Activated naive CD4-positive, alpha-beta T cell treated with anti-CD3 and anti-CD28 coated beads, Interleukin-2, amount 50 U/mL, for 72 hours (primary cell): ENCODE data around the gene CRIM1. TPM values are rescaled to one million over a fixed set of nuclear protein-coding genes. Genes with fewer than 3 reads are reported as not detected.

Experiments used
- ATAC-seq, 2 donors: fragments of 150-1000 bp; cut with Tn5 transposase; 2 replicates each; pipeline ENCODE4 v1.10.0; 2021; ENCODE audit warnings: mild to moderate bottlenecking in 2 of 2, moderate library complexity in 2 of 2
- DNase-seq, 2 donors: peaks; one replicate each; pipeline ENCODE4 v3.0.0; 2021 to 2022; ENCODE audit warnings: low spot score in 2 of 2
- H3K27ac Mint-ChIP-seq, 2 donors: one replicate each; pipeline ENCODE4 v1.8.0; 2022; ENCODE audit warnings: mild to moderate bottlenecking in 2 of 2, mixed read lengths in 2 of 2
- H3K36me3 Mint-ChIP-seq, 2 donors: one replicate each; pipeline ENCODE4 v1.8.0; 2022; ENCODE audit warnings: mixed read lengths in 2 of 2
- H3K9me3 Mint-ChIP-seq, 2 donors: one replicate each; pipeline ENCODE4 v1.8.0; 2022; ENCODE audit warnings: mixed read lengths in 2 of 2
- total RNA-seq, 2 donors: library from RNA; stranded (reverse); gene quantifications; one replicate each; pipeline ENCODE4 v1.2.3, GENCODE V29; 2022

CRIM1 gene
- total RNA-seq, 2 donors from 2014 or later = 3.3 to 4.2 TPM

GRCh38 chr2:36339607-36340218 lies 15.9 kb upstream of the CRIM1 start:
- no peak overlapping the region for H3K27ac Mint-ChIP-seq
- DNase-seq (no peak), ATAC-seq (no peak)
- no peaks in the 10 kb centered on the region for H3K9me3 Mint-ChIP-seq
- no peaks in the 10 kb centered on the region for H3K36me3 Mint-ChIP-seq

DNA sequence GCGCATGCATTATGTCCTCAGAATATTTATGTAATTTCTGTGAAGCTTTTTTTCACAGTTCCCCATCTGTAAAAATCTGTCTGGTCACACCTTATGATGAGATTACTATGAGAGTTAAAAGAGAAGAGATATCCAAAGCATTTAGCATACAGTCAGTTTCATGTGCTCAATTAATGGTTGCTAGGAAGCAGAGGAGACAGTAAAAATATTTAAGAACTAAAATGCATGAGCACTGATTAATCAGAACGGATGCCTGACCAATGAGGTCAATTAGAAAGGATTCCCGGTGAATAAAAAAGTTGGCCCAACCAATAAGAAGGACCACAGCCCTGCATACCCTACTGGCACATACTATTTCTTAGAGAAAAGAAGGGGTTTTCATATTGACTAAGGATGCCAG lies 12.0 kb upstream of the CRIM1 start:
- no peaks in the 10 kb centered on the region for H3K9me3 Mint-ChIP-seq
- ATAC-seq = no peak

DNA sequence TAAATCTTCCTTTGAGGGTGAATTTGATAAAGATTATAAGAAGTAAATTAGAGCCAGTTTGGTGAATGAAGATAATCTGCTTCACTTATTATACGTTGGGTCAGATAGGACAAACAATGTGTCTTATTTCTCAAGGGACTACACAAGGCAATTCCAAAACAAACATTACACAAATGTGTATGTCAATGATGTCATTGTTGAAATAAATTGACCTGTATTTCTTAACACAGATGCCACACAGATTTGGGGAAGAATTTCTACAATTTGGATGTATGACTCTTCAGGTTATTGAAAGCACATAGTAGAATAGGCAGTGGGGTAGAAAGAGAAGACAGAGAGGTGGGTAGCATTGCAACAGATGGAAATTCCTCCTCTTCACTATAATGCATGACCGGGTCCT lies 6.9 kb upstream of the CRIM1 start:
- H3K9me3 Mint-ChIP-seq = no peaks in the 10 kb centered on the region
- no peak for DNase-seq
- H3K27ac Mint-ChIP-seq = no peak overlapping the region
- no peaks in the 10 kb centered on the region for H3K36me3 Mint-ChIP-seq
- no peak for ATAC-seq

More for the DNA sequence above, 12.0 kb upstream of the CRIM1 start:
- DNase-seq = no peak
- Mint-ChIP-seq H3K27ac (no peak overlapping the region), H3K36me3 (no peaks in the 10 kb centered on the region)

- ATAC-seq (no peak), DNase-seq (no peak)
- H3K36me3 Mint-ChIP-seq = no peaks in the 10 kb centered on the region
- no peaks in the 10 kb centered on the region for H3K9me3 Mint-ChIP-seq
- H3K27ac Mint-ChIP-seq = no peak overlapping the region
Observed at GRCh38 chr2:36351291-36351690, 4.3 kb upstream of the CRIM1 start.

GRCh38 chr2:36351736-36352349 lies 3.7 kb upstream of the CRIM1 start:
- H3K9me3 Mint-ChIP-seq = no peaks in the 10 kb centered on the region
- ATAC-seq = no peak
- DNase-seq = no peak
- no peaks in the 10 kb centered on the region for H3K36me3 Mint-ChIP-seq
- H3K27ac Mint-ChIP-seq = no peak overlapping the region

DNA sequence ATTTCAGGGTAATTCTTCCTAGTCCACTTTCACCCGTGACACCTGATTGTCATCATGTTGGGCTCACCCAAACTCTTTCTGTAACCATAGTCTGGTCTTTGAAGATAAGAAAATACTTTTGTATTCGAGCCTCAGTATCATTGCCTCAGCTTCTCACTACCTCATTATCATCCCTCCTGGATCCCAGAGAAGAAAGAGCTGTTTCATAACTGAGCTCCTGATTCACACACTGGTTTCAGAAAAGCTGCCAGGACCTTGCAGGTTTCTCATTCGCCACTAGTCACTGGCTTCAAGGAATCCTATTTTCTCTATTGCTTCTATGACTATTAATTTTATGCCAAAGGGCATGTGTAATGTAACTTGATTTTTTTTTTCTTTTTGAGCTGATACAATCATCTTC lies 2.9 kb upstream of the CRIM1 start:
- no peak for ATAC-seq
- DNase-seq = no peak
- no peak overlapping the region for H3K27ac Mint-ChIP-seq
- no peaks in the 10 kb centered on the region for H3K9me3 Mint-ChIP-seq
- H3K36me3 Mint-ChIP-seq = peaks cover 0 to 6% of the 10 kb centered on the region in 2 donors

GRCh38 chr2:36354811-36355150 lies 797 bp upstream of the CRIM1 start:
- no peak overlapping the region for H3K27ac Mint-ChIP-seq

DNA sequence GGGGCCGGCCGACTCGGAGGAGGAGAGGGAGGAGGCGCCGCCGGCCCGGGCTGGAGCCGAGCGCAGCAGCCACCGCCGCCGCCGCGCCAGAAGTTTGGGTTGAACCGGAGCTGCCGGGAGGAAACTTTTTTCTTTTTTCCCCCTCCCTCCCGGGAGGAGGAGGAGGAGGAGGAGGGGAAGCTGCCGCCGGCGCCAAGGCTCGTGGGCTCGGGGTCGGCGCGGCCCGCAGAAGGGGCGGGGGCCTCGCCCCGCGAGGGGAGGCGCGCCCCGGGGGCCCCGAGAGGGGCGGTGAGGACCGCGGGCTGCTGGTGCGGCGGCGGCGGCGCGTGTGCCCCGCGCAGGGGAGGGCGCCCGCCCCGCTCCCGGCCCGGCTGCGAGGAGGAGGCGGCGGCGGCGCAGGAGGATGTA lies 316 bp downstream of the CRIM1 start:
- no peak for ATAC-seq
- Mint-ChIP-seq H3K9me3 (no peaks in the 10 kb centered on the region), H3K27ac (no peak overlapping the region), H3K36me3 (peaks cover 0 to 6% of the 10 kb centered on the region in 2 donors)
- no peak for DNase-seq

More at GRCh38 chr2:36354811-36355150, 797 bp upstream of the CRIM1 start:
- ATAC-seq (no peak), DNase-seq (no peak)
- Mint-ChIP-seq H3K36me3 (peaks cover 0 to 6% of the 10 kb centered on the region in 2 donors), H3K9me3 (no peaks in the 10 kb centered on the region)

- peak; percentile 44 to 60 for DNase-seq
- Mint-ChIP-seq H3K36me3 (peaks cover 0 to 6% of the 10 kb centered on the region in 2 donors), H3K27ac (peak overlapping the region in 1 of 2 donors; percentile 50), H3K9me3 (no peaks in the 10 kb centered on the region)
- peak; percentile 50 to 54 for ATAC-seq
Observed at GRCh38 chr2:36356298-36356989, 866 bp downstream of the CRIM1 start.

- peak; percentile 28 to 66 for DNase-seq
- peaks cover 0 to 6% of the 10 kb centered on the region in 2 donors for H3K36me3 Mint-ChIP-seq
- peak; percentile 46 to 79 for ATAC-seq
- H3K27ac Mint-ChIP-seq = peak overlapping the region; percentile 33 to 50
- no peaks in the 10 kb centered on the region for H3K9me3 Mint-ChIP-seq
Observed at GRCh38 chr2:36356990-36357846, 1.6 kb downstream of the CRIM1 start.

- Mint-ChIP-seq H3K36me3 (peaks cover 0 to 6% of the 10 kb centered on the region in 2 donors), H3K9me3 (no peaks in the 10 kb centered on the region), H3K27ac (peak overlapping the region in 1 of 2 donors; percentile 50)
- DNase-seq = no peak
- ATAC-seq = no peak
Observed at GRCh38 chr2:36357847-36358659, 2.5 kb downstream of the CRIM1 start.

DNA sequence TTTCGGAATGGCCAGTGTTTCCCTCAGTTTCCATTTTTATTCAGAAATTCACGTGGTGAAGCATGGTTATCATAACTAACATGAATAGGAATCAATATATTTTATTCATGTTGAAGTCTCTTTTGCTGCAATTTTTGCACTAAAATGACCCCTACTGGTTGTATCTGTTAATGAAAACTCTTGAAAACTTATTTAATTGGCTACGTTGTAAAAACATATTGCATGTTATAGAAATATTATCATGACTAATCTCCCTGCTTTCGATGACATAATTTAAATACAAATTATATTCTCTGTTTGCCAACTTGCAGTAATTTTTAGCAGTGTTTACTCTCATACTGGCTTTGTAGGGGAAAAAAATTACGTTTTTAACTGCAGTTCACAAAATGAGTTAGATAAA lies 3.5 kb downstream of the CRIM1 start:
- H3K27ac Mint-ChIP-seq = no peak overlapping the region
- ATAC-seq (no peak), DNase-seq (no peak)
- H3K9me3 Mint-ChIP-seq = no peaks in the 10 kb centered on the region
- peaks cover 0 to 6% of the 10 kb centered on the region in 2 donors for H3K36me3 Mint-ChIP-seq

GRCh38 chr2:36360063-36360462 lies 4.5 kb downstream of the CRIM1 start:
- no peak for ATAC-seq
- Mint-ChIP-seq H3K36me3 (peaks cover 0 to 6% of the 10 kb centered on the region in 2 donors), H3K27ac (no peak overlapping the region), H3K9me3 (no peaks in the 10 kb centered on the region)
- no peak for DNase-seq

GRCh38 chr2:36360834-36361233 lies 5.3 kb downstream of the CRIM1 start:
- DNase-seq (no peak), ATAC-seq (no peak)
- H3K36me3 Mint-ChIP-seq = peaks cover 0 to 6% of the 10 kb centered on the region in 2 donors
- no peaks in the 10 kb centered on the region for H3K9me3 Mint-ChIP-seq
- no peak overlapping the region for H3K27ac Mint-ChIP-seq

DNA sequence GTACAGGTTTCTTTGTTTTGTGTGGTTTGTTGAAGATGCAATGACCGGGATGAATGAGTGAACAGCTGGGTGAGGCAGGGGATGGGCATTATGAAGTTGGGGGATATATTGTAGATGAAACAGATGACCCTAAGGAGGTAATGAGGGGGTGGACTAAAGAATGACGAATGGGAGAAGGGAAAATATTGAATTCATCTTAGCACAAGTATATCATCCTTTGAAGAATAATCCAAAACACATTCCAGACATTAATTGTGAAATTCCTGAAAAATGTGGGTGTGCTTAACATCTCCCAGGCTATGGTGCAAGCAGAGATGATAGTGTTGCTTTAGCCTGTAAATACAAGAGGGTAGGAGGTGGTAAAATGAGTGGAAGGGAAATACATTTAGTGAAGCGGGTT lies 5.8 kb downstream of the CRIM1 start:
- DNase-seq (no peak), ATAC-seq (no peak)
- Mint-ChIP-seq H3K36me3 (peaks cover 0 to 6% of the 10 kb centered on the region in 2 donors), H3K9me3 (no peaks in the 10 kb centered on the region), H3K27ac (no peak overlapping the region)

DNA sequence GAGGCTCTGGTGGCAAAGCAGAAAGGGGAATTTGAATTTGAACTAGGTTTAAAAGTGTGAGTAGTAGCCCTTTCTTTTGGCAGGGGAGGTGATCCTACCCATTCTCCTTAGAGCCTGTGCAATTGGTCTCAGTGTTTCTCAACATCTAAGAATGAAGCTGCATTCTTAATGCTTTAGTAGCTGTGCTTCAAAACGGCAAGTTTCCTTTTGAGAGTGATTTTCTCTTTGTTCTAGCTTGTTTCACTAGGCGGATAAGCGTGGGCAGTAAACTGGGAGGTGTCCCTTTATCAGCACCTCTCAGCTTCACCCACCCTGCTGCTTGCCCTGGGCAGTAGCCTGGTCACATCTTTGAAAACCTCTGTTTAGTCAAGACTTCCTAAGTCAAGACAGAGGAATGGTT lies 6.7 kb downstream of the CRIM1 start:
- Mint-ChIP-seq H3K36me3 (peaks cover 0 to 2% of the 10 kb centered on the region in 2 donors), H3K9me3 (no peaks in the 10 kb centered on the region), H3K27ac (no peak overlapping the region)
- ATAC-seq = no peak
- no peak for DNase-seq
